AG09309 (cell line): ENCODE results near the gene MAP3K4.

ENCODE experiments used
- DNase-seq: peaks from one replicate; pipeline ENCODE4 v3.0.0-alpha.2; 2010; ENCODE audit warnings: low read depth
- H3K4me3 ChIP-seq: 2 replicates; pipeline ENCODE4 v1.5.1; 2011; ENCODE audit warnings: mild to moderate bottlenecking, low read depth, low read length, moderate library complexity; ENCODE audit not compliant: control insufficient read depth
- CTCF ChIP-seq: IDR thresholded peaks from 2 replicates; pipeline ENCODE4 v1.5.1; 2011; ENCODE audit warnings: mild to moderate bottlenecking, low read depth, low read length, inconsistent platforms; ENCODE audit not compliant: insufficient read depth, control insufficient read depth; ENCODE audit errors: missing control alignments

Gene MAP3K4

GRCh38 chr6:161137839-161138542 lies 146.4 kb downstream of the MAP3K4 start:
- peak; percentile 4 for DNase-seq
- no peak for TF ChIP-seq CTCF
- no peak overlapping the region for H3K4me3 ChIP-seq

GRCh38 chr6:161138543-161139303 lies 147.2 kb downstream of the MAP3K4 start:
- H3K4me3 ChIP-seq, result no peak overlapping the region
- TF ChIP-seq CTCF, result no peak
- DNase-seq, result no peak

- no peak for TF ChIP-seq CTCF
- no peak for DNase-seq
- H3K4me3 ChIP-seq, result no peak overlapping the region
These were observed 147.8 kb downstream of the MAP3K4 start for GRCh38 chr6:161139304-161139765.

- no peak for DNase-seq
- TF ChIP-seq CTCF, result no peak
- no peak overlapping the region for H3K4me3 ChIP-seq
These were observed 148.4 kb downstream of the MAP3K4 start for GRCh38 chr6:161139766-161140553.

GRCh38 chr6:161140554-161140875 lies 148.9 kb downstream of the MAP3K4 start:
- H3K4me3 ChIP-seq, result no peak overlapping the region
- no peak for TF ChIP-seq CTCF
- DNase-seq, result no peak

GRCh38 chr6:161141173-161141572 lies 149.6 kb downstream of the MAP3K4 start:
- no peak for TF ChIP-seq CTCF
- no peak for DNase-seq
- H3K4me3 ChIP-seq, result no peak overlapping the region
